ENCODE results near the gene TPCN1. TPM values are rescaled to one million over a fixed set of nuclear protein-coding genes. Genes with fewer than 3 reads are reported as not detected.

Gene TPCN1
- polyA plus RNA-seq, 1 experiment = 10.9 TPM

- Histone ChIP-seq H3K9me3 (ENCODE audit: control insufficient read depth, insufficient read depth, low read length) (no peaks in the 10 kb centered on the region; the same call in 1 of the 2 replicates), H3K27me3 (ENCODE audit: control insufficient read depth, insufficient read depth, low read length) (no peaks in the 10 kb centered on the region), H3K4me3 (ENCODE audit: low read depth, low read length) (no peak overlapping the region), H3K27ac (ENCODE audit: low read depth, low read length) (no peak overlapping the region)
- POLR2A ChIA-PET = no interaction called here
- CTCF ChIA-PET = no interaction called here
- TF ChIP-seq, protein P1, sequence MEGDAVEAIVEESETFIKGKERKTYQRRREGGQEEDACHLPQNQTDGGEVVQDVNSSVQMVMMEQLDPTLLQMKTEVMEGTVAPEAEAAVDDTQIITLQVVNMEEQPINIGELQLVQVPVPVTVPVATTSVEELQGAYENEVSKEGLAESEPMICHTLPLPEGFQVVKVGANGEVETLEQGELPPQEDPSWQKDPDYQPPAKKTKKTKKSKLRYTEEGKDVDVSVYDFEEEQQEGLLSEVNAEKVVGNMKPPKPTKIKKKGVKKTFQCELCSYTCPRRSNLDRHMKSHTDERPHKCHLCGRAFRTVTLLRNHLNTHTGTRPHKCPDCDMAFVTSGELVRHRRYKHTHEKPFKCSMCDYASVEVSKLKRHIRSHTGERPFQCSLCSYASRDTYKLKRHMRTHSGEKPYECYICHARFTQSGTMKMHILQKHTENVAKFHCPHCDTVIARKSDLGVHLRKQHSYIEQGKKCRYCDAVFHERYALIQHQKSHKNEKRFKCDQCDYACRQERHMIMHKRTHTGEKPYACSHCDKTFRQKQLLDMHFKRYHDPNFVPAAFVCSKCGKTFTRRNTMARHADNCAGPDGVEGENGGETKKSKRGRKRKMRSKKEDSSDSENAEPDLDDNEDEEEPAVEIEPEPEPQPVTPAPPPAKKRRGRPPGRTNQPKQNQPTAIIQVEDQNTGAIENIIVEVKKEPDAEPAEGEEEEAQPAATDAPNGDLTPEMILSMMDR (IDR thresholded peaks at IDR 0.05; ENCODE audit: low read depth, low read length) = no peak
- no peak for DNase-seq (ENCODE audit: low read depth, low spot score)
These were observed 41.4 kb downstream of the TPCN1 start for GRCh38 chr12:113262710-113263109.

DNA sequence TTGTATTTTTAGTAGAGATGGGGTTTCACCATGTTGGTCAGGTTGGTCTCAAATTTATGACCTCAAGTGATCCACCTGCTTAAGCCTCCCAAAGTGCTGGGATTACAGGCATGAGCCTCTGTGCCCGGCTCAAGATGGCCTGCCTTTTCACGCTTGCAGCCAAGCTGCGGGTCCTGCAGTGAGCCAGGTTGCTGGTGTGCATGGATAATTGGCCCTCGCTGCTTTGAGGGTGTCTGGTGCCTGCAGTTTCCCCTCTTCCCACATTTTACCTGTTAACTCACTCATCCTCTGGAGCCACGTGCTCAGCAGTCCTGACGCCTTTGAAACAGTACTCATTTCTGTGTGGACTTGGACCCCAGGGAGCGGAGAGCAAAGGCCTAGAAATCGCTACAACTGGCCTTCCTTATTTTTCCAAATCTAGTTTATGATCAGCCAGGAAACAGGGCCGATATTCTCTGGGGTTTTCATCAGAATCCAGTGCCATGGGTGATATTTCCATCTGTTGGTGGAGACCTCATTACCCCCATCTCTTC is 42.2 kb downstream of the TPCN1 start:
- POLR2A ChIA-PET = no interaction called here

GRCh38 chr12:113266106-113266895 is 45.0 kb downstream of the TPCN1 start:
- TF ChIP-seq, protein P1 (IDR thresholded peaks at IDR 0.05; ENCODE audit: low read depth, low read length) = no peak
- H3K9me3 ChIP-seq (ENCODE audit: control insufficient read depth, insufficient read depth, low read length) = no peaks in the 10 kb centered on the region; the same call in 1 of the 2 replicates
- CTCF ChIA-PET = no interaction called here
- no peaks in the 10 kb centered on the region for H3K27me3 ChIP-seq (ENCODE audit: control insufficient read depth, insufficient read depth, low read length)
- POLR2A ChIA-PET = no interaction called here
- no peak for DNase-seq (ENCODE audit: low read depth, low spot score)
- no peak overlapping the region for H3K27ac ChIP-seq (ENCODE audit: low read depth, low read length)
- no peak overlapping the region for H3K4me3 ChIP-seq (ENCODE audit: low read depth, low read length)

More for the DNA sequence above, 42.2 kb downstream of the TPCN1 start:
- CTCF ChIA-PET = no interaction called here
- TF ChIP-seq, protein P1 (IDR thresholded peaks at IDR 0.05; ENCODE audit: low read depth, low read length) = no peak
- no peak for DNase-seq (ENCODE audit: low read depth, low spot score)
- H3K9me3 ChIP-seq (ENCODE audit: control insufficient read depth, insufficient read depth, low read length) = no peaks in the 10 kb centered on the region; the same call in 1 of the 2 replicates
- H3K27me3 ChIP-seq (ENCODE audit: control insufficient read depth, insufficient read depth, low read length) = no peaks in the 10 kb centered on the region
- no peak overlapping the region for H3K27ac ChIP-seq (ENCODE audit: low read depth, low read length)
- H3K4me3 ChIP-seq (ENCODE audit: low read depth, low read length) = no peak overlapping the region

DNA sequence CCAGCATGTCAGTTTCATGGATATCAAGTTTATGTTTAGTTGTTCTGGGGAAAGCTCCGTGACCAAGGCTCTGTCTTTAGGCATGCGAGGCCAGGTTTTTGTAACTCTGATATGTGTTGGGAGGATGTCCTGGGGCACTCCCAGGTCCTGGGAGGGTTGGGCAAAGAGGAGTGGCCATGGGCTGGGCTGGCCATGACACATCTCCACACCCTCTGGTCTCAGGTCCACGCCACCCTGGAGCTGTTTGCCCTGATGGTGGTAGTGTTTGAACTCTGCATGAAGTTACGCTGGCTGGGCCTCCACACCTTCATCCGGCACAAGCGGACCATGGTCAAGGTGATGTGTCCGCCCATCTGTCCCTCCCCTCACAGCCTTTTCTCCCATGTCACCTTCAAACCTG is 46.4 kb downstream of the TPCN1 start:
- ChIA-PET CTCF (no interaction called here), POLR2A (no interaction called here)
- H3K27me3 ChIP-seq (ENCODE audit: control insufficient read depth, insufficient read depth, low read length) = no peaks in the 10 kb centered on the region
- H3K4me3 ChIP-seq (ENCODE audit: low read depth, low read length) = no peak overlapping the region
- H3K27ac ChIP-seq (ENCODE audit: low read depth, low read length) = no peak overlapping the region
- TF ChIP-seq, protein P1 (IDR thresholded peaks at IDR 0.05; ENCODE audit: low read depth, low read length) = no peak
- DNase-seq (ENCODE audit: low read depth, low spot score) = no peak
- H3K9me3 ChIP-seq (ENCODE audit: control insufficient read depth, insufficient read depth, low read length) = no peaks in the 10 kb centered on the region; the same call in 1 of the 2 replicates

DNA sequence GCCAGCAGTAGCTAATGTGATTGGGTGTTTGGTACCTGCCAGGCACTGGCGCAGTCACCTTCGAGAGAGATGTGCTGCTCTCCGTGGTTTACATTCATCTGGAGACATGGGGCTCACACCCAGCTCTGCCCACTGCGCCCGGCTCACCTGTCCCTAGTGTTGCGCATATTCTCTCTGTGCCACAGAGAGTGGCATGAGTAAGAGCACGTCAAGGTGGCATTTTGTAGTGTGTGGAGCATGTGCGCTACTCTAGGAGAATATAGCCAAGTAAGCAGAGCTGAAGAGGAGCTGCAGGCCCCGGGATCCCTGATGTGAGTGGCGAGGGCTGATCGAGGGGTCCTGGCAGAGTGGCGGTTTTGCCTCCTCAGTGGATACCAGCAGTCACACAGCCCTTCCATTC is 46.9 kb downstream of the TPCN1 start:
- ChIA-PET POLR2A (no interaction called here), CTCF (no interaction called here)
- H3K9me3 ChIP-seq (ENCODE audit: control insufficient read depth, insufficient read depth, low read length) = no peaks in the 10 kb centered on the region; the same call in 1 of the 2 replicates
- TF ChIP-seq, protein P1 (IDR thresholded peaks at IDR 0.05; ENCODE audit: low read depth, low read length) = no peak
- no peak for DNase-seq (ENCODE audit: low read depth, low spot score)
- H3K4me3 ChIP-seq (ENCODE audit: low read depth, low read length) = no peak overlapping the region
- no peaks in the 10 kb centered on the region for H3K27me3 ChIP-seq (ENCODE audit: control insufficient read depth, insufficient read depth, low read length)
- no peak overlapping the region for H3K27ac ChIP-seq (ENCODE audit: low read depth, low read length)

Data from AG04450 (cell line).